SK-N-SH (cell line): Measurements from ENCODE around the gene TM4SF4. TPM values are rescaled to one million over a fixed set of nuclear protein-coding genes. Genes with fewer than 3 reads are reported as not detected.

Experiments used
- CTCF ChIA-PET: fragments of 300-600, 350-600 bp; formaldehyde crosslinking; extraction: SDS; loops from one replicate; lab custom pipeline; 2021; lab: Yijun Ruan, JAX
- POLR2A ChIA-PET: fragments of 350-600 bp; sonication (Branson Sonifier 250); formaldehyde crosslinking; extraction: SDS; loops from one replicate; lab custom pipeline; 2020; ENCODE audit warnings: antibody characterized with exemption, inconsistent platforms; lab: Yijun Ruan, JAX
- DNase-seq: peaks from one replicate; pipeline ENCODE4 v3.0.0; 2012
- H2AFZ ChIP-seq: fragments of 200-600 bp; sonication (generic); 2 replicates; pipeline ENCODE4 v1.8.1; 2016; ENCODE audit warnings: antibody characterized with exemption, mild to moderate bottlenecking, low read depth
- H3F3A ChIP-seq: fragments of 200-600 bp; sonication (generic); replicated peaks from 2 replicates; pipeline ENCODE3; 2016; ENCODE audit warnings: antibody characterized with exemption, mild to moderate bottlenecking; ENCODE audit not compliant: insufficient read depth
- H3K27ac ChIP-seq, 2 experiments: fragments of 200-500 bp in 1 of 2; fragments of 200-600 bp in 1 of 2; sonication (Bioruptor generic) in 1 of 2; sonication (generic), shearing (Covaris generic) in 1 of 2; 2 replicates each; pipeline versions ENCODE4 v1.5.1 to v1.6.1; 2014 to 2016; ENCODE audit warnings: low read depth in 2 of 2, inconsistent platforms in 1 of 2, low read length in 1 of 2, mild to moderate bottlenecking in 1 of 2, mixed read lengths in 1 of 2
- H3K27me3 ChIP-seq: fragments of 200-600 bp; sonication (generic), shearing (Covaris generic); 2 replicates; pipeline ENCODE4 v1.6.1; 2016; ENCODE audit warnings: mixed run types; ENCODE audit not compliant: insufficient read depth
- H3K36me3 ChIP-seq, 2 experiments: fragments of 200-500 bp in 1 of 2; fragments of 200-600 bp in 1 of 2; sonication (Bioruptor generic) in 1 of 2; sonication (generic) in 1 of 2; replicated peaks in 1 of 2; 2 replicates each; pipeline versions ENCODE3 to v1.5.1; 2014 to 2016; ENCODE audit warnings: low read length in 1 of 2, mild to moderate bottlenecking in 1 of 2; ENCODE audit not compliant: insufficient read depth in 2 of 2, control insufficient read depth in 1 of 2
- H3K4me1 ChIP-seq, 2 experiments: fragments of 200-500 bp in 1 of 2; fragments of 200-600 bp in 1 of 2; sonication (Bioruptor generic) in 1 of 2; sonication (generic), shearing (Covaris generic) in 1 of 2; 2 replicates each; pipeline versions ENCODE4 v1.5.1 to v1.6.1; 2014 to 2016; ENCODE audit warnings: low read depth in 1 of 2, low read length in 1 of 2, mixed run types in 1 of 2; ENCODE audit not compliant: insufficient read depth in 2 of 2, control insufficient read depth in 1 of 2
- H3K4me2 ChIP-seq: fragments of 200-600 bp; sonication (generic), shearing (Covaris generic); 2 replicates; pipeline ENCODE4 v1.6.1; 2017; ENCODE audit warnings: mixed run types
- H3K4me3 ChIP-seq, 2 experiments: fragments of 200-500 bp in 1 of 2; fragments of 200-600 bp in 1 of 2; sonication (Bioruptor generic) in 1 of 2; sonication (generic), shearing (Covaris generic) in 1 of 2; 2 replicates each; pipeline versions ENCODE4 v1.5.1 to v1.8.1; 2014 to 2016; ENCODE audit warnings: low read depth in 2 of 2, inconsistent platforms in 1 of 2, low read length in 1 of 2, mild to moderate bottlenecking in 1 of 2, mixed read lengths in 1 of 2, moderate library complexity in 1 of 2
- H3K79me2 ChIP-seq: fragments of 200-600 bp; sonication (generic); 2 replicates; pipeline ENCODE4 v1.8.1; 2017; ENCODE audit warnings: mild to moderate bottlenecking; ENCODE audit not compliant: insufficient read depth
- H3K9ac ChIP-seq: fragments of 200-600 bp; sonication (generic); 2 replicates; pipeline ENCODE4 v1.6.1; 2017; ENCODE audit warnings: mixed run types
- H3K9me2 ChIP-seq: fragments of 200-600 bp; sonication (generic); 2 replicates; pipeline ENCODE4 v1.6.1; 2017; ENCODE audit warnings: mixed run types
- H3K9me3 ChIP-seq: fragments of 200-600 bp; sonication (generic); 2 replicates; pipeline ENCODE4 v1.6.1; 2017; ENCODE audit warnings: mixed run types, mild to moderate bottlenecking, moderate library complexity
- H4K20me1 ChIP-seq: fragments of 200-600 bp; sonication (generic); 2 replicates; pipeline ENCODE4 v1.6.1; 2017; ENCODE audit warnings: mild to moderate bottlenecking, mixed run types; ENCODE audit not compliant: insufficient read depth
- ELF1 ChIP-seq: IDR thresholded peaks from 2 replicates; pipeline ENCODE4 v1.4.0; 2012
- FOXM1 ChIP-seq: IDR thresholded peaks from 2 replicates; pipeline ENCODE4 v1.4.0; 2012; ENCODE audit warnings: low read depth, mild to moderate bottlenecking
- GATA2 ChIP-seq: sonication (generic); formaldehyde crosslinking; IDR thresholded peaks from 2 replicates; pipeline ENCODE4 v1.5.0; 2020; ENCODE audit warnings: mild to moderate bottlenecking, missing genetic modification reagents
- JUND ChIP-seq: IDR thresholded peaks from 2 replicates; pipeline ENCODE4 v1.4.0; 2012
- RAD21 ChIP-seq: IDR thresholded peaks from 2 replicates; pipeline ENCODE4 v1.6.1; 2012; ENCODE audit warnings: mild to moderate bottlenecking, low read length
- RFX5 ChIP-seq: IDR thresholded peaks from 2 replicates; pipeline ENCODE4 v1.6.1; 2012; ENCODE audit warnings: mild to moderate bottlenecking, improper control_type of control experiment, low read length
- RXRA ChIP-seq: IDR thresholded peaks from 2 replicates; pipeline ENCODE4 v1.4.0; 2012; ENCODE audit warnings: low read depth, mild to moderate bottlenecking, borderline replicate concordance
- SIN3A ChIP-seq: IDR thresholded peaks from 2 replicates; pipeline ENCODE4 v1.6.1; 2012; ENCODE audit warnings: low read depth, mild to moderate bottlenecking, low read length, moderate library complexity, borderline replicate concordance
- WGBS: methylation state at CpG from one replicate; pipeline ENCODE4 v1.1.6; 2017; ENCODE audit warnings: low lambda C conversion rate; 5-methylcytosine and 5-hydroxymethylcytosine counted together
- polyA plus RNA-seq, 3 experiments: library from polyadenylated mRNA; depleted of rRNA; stranded (reverse); fragments of >200 nt; gene quantifications; 2 replicates each; pipeline ENCODE4 v1.2.3, GENCODE V29; 2012
- TF ChIP-seq, protein P1 (sequence below): IDR thresholded peaks from 2 replicates; pipeline ENCODE4; 2012

TM4SF4 gene
- polyA plus RNA-seq, 1 of the 3 experiments (the other 2 are of a cell fraction) = 0.08 TPM

DNA sequence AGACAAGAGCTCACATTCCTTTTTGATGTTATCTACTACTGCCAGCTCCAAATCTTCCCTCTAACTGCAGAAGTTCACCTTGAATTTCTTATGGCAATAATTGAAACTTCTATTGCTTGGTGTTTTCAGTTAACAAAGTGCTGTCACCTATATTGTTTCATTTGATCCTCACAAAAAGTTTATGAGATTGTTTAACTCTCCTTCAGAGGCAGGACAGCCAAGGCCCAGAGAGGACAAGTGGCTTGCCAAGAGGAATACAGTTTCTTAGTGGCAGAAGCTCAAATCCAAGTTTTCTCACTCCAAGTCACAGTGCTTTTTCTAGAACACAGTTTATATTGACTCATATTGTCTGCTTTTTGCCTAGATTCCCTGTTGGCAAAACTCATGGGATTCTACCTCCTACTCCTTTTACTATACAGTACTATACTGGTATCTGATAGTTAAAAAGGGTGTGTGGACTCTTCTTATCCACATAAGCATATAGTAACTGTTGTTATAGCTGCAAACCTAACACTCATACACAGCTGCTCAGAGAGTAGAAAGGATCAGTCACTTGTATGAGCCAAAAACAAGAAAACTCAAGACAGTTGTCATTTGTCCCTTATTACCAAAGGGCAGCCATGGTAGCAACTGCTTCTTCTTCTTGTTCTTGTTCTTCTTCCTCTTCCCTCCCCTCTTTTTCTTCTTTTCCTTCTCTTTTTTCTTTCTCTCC, 15.9 kb downstream of the TM4SF4 start:
- Histone ChIP-seq H3K27me3 (no peaks in the 10 kb centered on the region), H3K27ac (no peak overlapping the region), H3K4me2 (no peak overlapping the region), H2AFZ (no peak overlapping the region), H3K36me3 (no peaks in the 10 kb centered on the region), H3F3A (peaks cover 7% of the 10 kb centered on the region), H3K9ac (no peak overlapping the region), H3K4me3 (no peak overlapping the region), H3K9me2 (no peaks in the 10 kb centered on the region), H3K79me2 (no peaks in the 10 kb centered on the region), H4K20me1 (no peaks in the 10 kb centered on the region), H3K9me3 (no peaks in the 10 kb centered on the region), H3K4me1 (peaks cover 0 to 4% of the 10 kb centered on the region in 2 experiments; a peak in 2 of 4 replicates)
- POLR2A ChIA-PET = no interaction called here
- DNase-seq = no peak
- CTCF ChIA-PET = interaction anchor here (0.7 to 2.3 kb wide), 9 partner anchors 10 to 370 kb away, joined by 3 to 13 read pairs (median 4); no protein-coding TSS in a partner anchor
- TF ChIP-seq ELF1 (no peak), JUND (no peak), RFX5 (no peak), SIN3A (no peak), FOXM1 (no peak)
- TF ChIP-seq, protein P1, sequence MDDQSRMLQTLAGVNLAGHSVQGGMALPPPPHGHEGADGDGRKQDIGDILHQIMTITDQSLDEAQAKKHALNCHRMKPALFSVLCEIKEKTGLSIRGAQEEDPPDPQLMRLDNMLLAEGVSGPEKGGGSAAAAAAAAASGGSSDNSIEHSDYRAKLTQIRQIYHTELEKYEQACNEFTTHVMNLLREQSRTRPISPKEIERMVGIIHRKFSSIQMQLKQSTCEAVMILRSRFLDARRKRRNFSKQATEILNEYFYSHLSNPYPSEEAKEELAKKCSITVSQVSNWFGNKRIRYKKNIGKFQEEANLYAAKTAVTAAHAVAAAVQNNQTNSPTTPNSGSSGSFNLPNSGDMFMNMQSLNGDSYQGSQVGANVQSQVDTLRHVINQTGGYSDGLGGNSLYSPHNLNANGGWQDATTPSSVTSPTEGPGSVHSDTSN = no peak

DNA sequence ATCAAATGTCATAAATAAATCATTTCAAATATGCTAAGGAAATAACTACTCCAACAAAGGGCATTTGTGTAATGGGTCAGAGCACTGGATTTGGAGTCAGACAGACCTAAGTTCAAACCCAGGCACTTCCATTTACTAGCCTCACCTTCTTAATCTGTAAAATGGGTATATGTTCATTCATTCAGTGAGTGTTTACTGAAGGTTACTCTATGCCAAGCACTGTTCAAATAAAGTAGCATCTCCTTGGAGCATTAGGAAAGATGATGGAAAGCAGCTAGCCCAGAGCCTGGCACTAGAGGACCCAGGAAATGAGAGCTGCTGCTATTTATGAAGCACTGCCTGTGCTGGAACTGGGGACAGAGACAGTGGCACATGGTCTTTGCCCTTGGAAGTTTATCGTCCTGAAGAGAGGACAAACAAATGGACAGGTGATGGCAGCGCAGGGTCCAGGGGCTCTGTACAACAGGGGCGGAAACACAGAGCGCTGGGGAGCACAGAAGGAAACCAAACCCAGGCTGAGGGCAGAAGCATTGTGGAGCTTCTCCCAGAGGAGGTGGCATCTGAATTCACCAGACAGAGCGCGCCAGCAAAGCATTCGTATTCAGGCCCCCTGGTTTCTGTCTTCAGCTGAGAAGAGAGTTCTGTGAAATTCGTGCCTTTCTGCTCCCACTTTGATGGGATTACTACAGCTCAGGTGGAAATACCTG, 19.0 kb downstream of the TM4SF4 start:
- Histone ChIP-seq H4K20me1 (no peaks in the 10 kb centered on the region), H3K9me2 (no peaks in the 10 kb centered on the region), H3K4me1 (peaks cover 0 to 4% of the 10 kb centered on the region in 2 experiments; a peak in 2 of 4 replicates), H2AFZ (no peak overlapping the region)
- no peak for TF ChIP-seq ELF1
- TF ChIP-seq RXRA = no peak
- TF ChIP-seq RAD21 = no peak
- TF ChIP-seq JUND = no peak
- no peak for TF ChIP-seq GATA2 (CRISPR knock-in tag)
- TF ChIP-seq, all 33 proteins: peak for 0
- Histone ChIP-seq H3K27ac (no peak overlapping the region), H3K4me3 (no peak overlapping the region), H3F3A (peaks cover 7% of the 10 kb centered on the region), H3K9ac (no peak overlapping the region), H3K79me2 (no peaks in the 10 kb centered on the region), H3K27me3 (no peaks in the 10 kb centered on the region), H3K9me3 (no peaks in the 10 kb centered on the region), H3K36me3 (no peaks in the 10 kb centered on the region), H3K4me2 (no peak overlapping the region)
- 89% methylated on average over 8 of the region's 8 CpGs for WGBS
- POLR2A ChIA-PET = no interaction called here
- CTCF ChIA-PET = interaction anchor here (0.6 to 2.5 kb wide), 17 partner anchors 8 to 540 kb away, joined by 3 to 13 read pairs (median 4); no protein-coding TSS in a partner anchor
- no peak for DNase-seq
